Superior temporal gyrus (tissue), 1 donor: ENCODE data around the gene LNX1.

Source experiments
- DNase-seq: peaks from one replicate; pipeline ENCODE4 v3.0.0-alpha.2; 2016; ENCODE audit errors: extremely low spot score

Gene LNX1

DNA sequence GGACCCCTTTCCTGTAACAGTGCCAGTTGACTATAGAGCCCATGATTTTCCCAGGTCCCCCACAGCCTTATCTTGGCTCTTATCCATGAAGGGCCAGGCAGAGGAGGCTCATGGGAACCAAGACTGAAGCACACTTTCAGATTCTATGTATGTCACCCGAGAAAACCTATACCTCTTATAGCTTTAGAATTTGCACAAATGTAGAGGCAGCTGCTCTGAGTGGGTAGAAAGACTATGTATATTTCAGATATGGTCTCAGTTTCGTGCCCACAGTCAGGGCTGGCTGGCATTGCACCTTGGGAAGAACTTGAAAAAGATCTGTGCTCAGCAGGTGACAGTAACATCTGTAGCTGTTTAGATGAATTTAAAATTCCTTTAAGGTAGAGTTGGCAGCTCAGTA lies 8.3 kb upstream of the LNX1 start:
- no peak for DNase-seq

GRCh38 chr4:53598901-53599300 lies 7.6 kb upstream of the LNX1 start:
- no peak for DNase-seq

- no peak for DNase-seq
Observed at GRCh38 chr4:53598483-53598882, 7.2 kb upstream of the LNX1 start.

DNA sequence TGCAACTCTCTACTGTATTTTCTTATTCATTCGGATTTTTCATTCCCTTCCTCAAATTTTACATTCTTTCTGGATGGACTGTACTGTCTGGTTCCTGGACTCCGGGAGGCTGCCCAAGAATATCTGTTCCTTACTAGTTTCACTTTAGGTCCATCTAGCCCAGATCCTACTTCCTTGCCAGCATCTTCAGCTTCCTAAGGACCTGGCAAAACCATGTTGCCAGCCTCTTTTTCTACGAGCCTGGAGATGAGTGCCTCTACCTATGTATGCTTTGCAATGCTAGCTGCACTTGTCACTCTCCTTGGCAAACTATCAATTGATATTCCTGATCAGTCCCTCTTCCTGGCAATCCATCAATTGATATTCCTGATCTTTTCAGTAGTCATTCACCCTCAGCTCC lies 5.6 kb upstream of the LNX1 start:
- DNase-seq, result no peak

DNA sequence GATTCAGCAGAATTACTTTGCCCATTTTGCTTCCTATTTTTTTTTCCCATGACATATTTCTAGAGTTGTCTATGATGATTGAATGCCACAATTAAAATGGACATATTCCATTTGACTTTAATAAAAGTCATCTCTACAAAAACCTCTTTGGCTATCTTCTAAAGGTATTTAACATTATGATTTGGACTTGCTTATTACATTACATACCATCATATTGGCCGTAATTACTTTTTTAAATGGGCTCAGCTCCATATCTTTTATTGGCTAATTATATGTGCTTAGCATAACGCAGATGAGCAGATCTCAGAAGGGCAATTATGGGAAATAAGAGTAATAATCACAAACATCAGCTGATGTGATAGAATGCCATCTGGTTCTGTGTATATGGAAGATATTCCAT lies 4.5 kb upstream of the LNX1 start:
- no peak for DNase-seq

DNA sequence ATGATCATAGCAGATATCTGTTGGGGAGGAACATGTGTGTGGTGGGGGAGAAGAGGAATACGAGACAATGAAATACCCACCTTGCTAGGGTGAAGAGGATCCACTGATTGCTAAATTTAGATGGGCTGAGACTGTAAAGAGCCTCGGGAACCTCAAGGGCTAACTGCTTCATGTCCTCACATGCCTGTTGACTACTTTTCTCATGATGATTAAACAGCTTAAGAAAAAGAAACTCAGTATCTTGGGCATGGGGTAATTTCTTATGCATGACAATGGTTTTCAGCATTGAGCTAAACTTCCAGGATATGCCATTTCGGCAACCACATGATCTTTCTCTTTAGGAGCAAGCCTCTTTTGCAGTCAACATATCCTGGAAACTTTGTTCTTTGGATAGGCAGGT lies 3.9 kb upstream of the LNX1 start:
- no peak for DNase-seq

- DNase-seq, result no peak
Observed at GRCh38 chr4:53593765-53594164, 2.5 kb upstream of the LNX1 start.

- no peak for DNase-seq
Observed at GRCh38 chr4:53592686-53593501, 1.6 kb upstream of the LNX1 start.

- DNase-seq, result no peak
Observed at GRCh38 chr4:53592122-53592521, 836 bp upstream of the LNX1 start.

DNA sequence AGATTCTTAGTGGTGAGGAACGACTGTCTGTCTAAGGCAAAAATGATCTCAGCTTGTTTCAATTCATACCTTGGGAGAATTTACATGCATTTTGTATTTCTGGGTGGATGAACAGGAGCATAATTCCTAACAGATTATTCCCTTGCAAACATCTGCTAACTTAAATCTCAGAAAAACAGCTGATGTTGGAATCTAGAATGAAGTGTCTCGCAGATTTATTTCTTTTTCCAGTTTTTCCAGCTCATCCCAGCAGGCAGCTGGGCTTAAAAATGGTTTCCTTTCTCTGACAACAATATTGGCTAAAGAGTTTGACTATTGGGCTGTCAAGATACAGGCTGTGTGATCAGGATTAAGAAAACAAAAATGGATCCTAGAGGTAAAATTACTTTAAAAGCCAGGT lies 1.1 kb downstream of the LNX1 start:
- DNase-seq, result no peak

DNA sequence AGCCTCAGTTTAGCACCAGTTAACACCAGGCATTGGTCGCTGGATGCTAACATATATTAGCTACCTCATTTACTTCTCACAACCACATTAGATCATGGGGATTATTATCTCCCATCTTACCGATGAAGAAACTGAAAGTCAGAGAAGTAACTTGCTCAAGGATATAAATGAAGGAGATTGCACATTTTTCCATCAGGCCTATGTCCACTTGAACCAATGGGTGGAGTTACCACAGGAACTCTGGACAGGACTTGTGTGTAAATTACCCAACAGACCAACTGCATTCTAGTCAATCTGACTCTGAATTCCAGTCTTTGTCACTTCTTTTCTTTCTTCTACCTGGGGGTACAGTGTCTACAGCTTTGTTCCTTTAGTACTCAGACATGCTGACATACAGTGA lies 1.8 kb downstream of the LNX1 start:
- no peak for DNase-seq

DNA sequence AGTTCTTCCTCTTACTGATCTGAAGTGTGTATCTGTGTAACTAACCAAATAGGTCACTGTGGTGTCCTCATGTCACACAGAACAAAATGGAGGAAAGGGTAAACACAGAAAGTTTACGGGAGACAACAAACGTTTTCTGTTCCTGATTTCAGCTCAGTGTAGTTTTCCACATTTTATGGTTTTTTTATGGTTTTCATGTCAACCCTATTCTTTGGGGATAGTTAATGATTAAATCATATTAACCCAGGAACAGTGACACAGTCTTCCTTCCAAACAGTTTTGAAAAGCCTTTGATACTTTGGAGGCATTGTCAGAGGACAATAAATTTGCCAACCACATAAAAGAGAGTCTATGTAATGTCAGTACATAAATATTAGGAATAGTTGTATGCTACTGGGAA lies 4.2 kb downstream of the LNX1 start:
- no peak for DNase-seq

DNA sequence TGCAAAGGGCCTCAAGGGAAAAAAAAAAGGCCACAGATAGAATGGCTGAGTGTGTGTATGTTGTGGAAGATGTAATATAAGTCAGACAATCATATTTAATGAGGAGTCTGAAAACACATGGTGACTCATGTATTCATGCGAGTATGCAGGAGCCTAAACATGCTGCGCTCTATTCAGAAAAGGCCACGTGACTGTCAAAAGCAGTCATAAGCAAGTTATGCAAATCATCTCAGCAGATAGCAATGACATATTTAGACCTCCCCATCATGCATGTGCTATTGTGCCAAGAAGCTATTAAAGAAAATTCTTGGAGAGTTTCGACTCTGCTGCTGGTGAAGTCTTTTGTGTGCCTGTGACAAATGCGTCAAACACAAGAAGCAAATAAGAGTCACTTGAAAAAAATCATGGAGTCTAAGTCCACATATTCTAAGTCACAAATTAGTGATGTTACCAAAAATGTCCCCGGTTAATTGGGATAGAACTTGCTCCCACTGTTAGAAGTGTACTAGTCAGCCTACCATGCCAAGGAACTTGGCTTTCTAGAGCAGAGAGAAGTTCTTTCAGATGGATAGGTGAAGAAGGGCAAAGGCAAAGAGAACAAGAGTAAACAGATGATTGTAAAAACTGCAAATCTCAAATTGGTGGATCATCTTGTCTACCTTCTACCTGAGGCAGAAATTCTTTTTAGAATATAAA lies 5.0 kb downstream of the LNX1 start:
- peak; percentile 32 for DNase-seq

DNA sequence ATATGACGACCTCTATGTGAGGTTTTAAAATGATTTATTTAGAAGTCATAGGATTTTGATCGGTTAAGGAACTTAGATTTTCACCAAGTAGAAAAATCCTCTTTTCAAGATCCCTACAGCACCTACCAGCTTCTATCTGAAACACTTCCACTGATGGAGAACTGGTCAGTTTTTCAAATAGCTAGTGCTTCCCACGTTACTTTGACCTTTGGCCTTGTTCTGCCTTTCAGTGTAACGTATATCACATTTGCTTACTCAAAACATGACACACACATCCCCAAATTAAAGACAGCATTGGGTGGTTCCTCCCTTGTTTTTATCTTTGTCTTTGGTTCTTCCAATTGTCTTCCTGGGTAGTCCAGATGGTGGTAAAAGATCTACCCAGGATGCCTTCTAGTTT lies 6.6 kb downstream of the LNX1 start:
- no peak for DNase-seq

DNA sequence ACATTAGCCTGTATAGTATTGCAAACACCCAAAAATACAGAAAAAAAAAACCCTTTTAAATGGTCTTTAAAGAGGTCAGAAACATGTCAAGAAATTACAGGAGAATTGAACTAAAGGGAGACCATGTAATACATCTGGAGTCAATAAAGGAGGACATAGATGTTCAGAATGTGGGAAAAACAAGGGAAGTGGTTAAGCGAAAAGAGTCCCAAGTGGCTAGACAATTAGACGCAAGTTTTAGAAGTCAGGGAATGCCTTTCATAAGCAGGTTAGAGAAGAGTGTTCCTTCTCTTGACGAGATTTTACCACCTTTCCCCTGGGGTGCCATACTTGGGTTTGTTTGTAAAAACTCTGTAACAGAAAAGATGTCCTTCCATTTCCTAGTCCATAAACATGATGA lies 7.8 kb downstream of the LNX1 start:
- DNase-seq, result no peak

GRCh38 chr4:53582194-53582593 lies 9.1 kb downstream of the LNX1 start:
- DNase-seq, result no peak

DNA sequence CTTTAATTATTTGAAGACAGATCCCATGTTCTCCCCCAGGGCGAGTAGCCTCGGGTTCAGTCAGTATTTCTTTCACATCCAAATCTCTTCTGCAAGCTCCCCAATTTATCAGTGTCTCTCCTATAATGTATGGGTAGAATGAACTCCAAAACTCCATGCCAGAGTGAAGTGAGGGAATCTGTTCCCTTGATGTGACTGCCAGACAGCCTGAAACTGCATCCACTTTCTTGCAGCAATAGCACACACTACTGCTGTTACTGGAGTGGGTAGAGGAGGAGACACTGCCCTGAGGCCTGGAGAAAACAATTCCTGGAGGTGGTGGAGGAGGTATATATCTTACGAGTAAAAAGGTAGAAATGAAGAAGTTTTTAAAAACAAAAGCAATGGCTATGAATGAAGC lies 11.0 kb downstream of the LNX1 start:
- DNase-seq, result no peak

- no peak for DNase-seq
Observed at GRCh38 chr4:53579826-53580225, 11.5 kb downstream of the LNX1 start.

DNA sequence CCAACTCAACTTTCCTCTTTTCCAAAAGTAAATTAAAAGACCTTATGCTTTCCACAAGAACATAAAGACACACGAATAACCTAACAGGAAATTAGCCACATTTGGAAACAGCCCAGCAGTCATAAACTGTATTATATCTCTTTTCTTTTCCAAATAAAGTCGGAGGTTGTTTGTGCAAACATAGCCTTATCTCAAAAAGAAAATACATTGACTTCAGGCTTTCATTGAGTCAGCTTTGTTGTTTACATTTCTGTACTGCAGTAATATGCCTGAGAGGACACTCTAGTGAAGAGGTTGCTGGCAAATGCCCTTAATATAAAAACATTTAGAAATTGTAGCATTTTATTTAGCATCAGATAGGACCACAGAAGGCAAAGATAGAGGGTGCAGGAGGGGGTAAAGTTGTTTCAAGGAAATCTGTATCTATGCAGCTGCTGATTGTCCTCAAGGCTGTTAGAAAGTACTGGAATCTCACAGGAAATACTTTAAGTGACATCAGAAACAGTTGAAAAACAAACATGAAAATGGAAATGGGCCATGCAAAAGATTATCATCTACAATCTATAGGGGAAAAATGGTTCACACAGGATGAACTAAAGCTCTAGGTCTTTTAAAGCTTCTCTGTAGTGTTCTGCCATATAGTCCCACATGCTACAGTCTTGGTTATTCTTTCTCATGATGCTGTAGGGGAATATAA lies 14.5 kb downstream of the LNX1 start:
- no peak for DNase-seq

DNA sequence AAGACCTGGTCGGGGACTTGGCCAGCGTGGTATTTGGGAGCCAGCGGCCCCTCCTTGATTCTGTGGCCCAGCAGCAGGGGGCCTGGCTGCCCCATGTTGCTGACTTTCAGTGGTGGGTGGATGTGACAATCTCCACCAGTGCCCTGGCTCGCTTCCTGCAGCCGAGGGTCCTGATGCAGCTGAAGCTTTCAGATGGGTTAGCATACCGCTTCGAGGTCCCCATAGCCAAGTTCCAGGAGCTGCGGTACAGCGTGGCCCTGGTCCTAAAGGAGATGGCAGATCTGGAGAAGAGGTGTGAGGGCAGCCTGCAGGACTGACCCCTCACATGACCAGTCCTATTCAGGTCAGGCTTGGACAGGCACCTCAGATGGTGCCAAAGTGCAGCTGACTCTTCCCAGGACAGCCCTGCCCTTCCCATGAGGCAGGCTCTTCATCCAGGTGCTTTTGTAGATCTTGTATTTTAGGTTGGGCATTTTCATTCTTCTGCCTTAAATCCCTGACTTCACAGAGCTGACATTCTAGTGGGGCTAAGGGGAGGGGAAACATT lies 15.1 kb downstream of the LNX1 start:
- no peak for DNase-seq

DNA sequence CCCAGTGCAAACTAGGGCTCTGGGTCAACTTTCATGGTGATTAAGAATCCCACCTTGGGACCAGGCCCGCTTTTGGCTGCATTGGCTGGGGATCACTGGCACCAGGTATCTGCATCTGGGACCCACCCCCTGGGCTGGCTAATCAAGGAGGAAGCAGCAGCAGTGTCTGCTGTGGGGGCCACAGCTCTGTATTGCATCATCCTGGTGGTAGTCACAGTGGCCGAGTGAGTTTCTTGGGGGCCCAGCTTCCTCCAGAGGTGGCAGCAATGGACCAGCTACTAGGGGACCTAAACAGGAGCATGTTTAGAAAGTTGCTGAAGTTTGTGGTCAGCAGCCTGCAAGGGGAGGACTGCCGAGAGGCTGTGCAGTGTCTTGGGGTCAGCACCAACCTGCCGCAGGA lies 15.7 kb downstream of the LNX1 start:
- DNase-seq, result no peak

- DNase-seq, result no peak
Observed at GRCh38 chr4:53574528-53574927, 16.8 kb downstream of the LNX1 start.

GRCh38 chr4:53573696-53574095 lies 17.6 kb downstream of the LNX1 start:
- no peak for DNase-seq
